ENCODE measurements around the gene FXYD7. TPM values are rescaled to one million over a fixed set of nuclear protein-coding genes. Genes with fewer than 3 reads are reported as not detected.

Gene FXYD7
- total and polyA plus RNA-seq, 2 of the 13 experiments (the other 11 are each of a cell fraction or from before 2014, with no cell fraction given): 0.55 TPM; not detected in 1

DNA sequence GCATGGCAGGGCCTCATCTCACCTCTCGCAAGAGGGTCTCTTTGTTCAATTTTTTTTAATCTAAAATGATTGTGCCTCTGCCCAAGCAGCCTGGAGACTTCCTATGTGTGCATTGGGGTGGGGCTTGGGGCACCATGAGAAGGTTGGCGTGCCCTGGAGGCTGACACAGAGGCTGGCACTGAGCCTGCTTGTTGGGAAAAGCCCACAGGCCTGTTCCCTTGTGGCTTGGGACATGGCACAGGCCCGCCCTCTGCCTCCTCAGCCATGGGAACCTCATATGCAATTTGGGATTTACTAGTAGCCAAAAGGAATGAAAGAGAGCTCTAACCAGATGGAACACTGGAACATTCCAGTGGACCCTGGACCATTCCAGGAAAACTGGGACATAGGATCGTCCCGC lies 19.5 kb upstream of the FXYD7 start:
- FAIRE-seq (no peak), DNase-seq (ENCODE audit: low spot score) (no peak), ATAC-seq (no peak)
- ChIA-PET POLR2A (no interaction called here), CTCF (ENCODE audit: low intra/inter-chr PET ratio, low total read pairs) (no interaction called here)
- intact Hi-C loops (cut with micrococcal nuclease; ENCODE audit: unreplicated experiment): no loop called here
- TF ChIP-seq ZNF572 (CRISPR knock-in tag; IDR thresholded peaks at IDR 0.05): 0 out of 2 replicates have a peak, but pooled peaks have one; percentile 46
- TF ChIP-seq, protein P1, sequence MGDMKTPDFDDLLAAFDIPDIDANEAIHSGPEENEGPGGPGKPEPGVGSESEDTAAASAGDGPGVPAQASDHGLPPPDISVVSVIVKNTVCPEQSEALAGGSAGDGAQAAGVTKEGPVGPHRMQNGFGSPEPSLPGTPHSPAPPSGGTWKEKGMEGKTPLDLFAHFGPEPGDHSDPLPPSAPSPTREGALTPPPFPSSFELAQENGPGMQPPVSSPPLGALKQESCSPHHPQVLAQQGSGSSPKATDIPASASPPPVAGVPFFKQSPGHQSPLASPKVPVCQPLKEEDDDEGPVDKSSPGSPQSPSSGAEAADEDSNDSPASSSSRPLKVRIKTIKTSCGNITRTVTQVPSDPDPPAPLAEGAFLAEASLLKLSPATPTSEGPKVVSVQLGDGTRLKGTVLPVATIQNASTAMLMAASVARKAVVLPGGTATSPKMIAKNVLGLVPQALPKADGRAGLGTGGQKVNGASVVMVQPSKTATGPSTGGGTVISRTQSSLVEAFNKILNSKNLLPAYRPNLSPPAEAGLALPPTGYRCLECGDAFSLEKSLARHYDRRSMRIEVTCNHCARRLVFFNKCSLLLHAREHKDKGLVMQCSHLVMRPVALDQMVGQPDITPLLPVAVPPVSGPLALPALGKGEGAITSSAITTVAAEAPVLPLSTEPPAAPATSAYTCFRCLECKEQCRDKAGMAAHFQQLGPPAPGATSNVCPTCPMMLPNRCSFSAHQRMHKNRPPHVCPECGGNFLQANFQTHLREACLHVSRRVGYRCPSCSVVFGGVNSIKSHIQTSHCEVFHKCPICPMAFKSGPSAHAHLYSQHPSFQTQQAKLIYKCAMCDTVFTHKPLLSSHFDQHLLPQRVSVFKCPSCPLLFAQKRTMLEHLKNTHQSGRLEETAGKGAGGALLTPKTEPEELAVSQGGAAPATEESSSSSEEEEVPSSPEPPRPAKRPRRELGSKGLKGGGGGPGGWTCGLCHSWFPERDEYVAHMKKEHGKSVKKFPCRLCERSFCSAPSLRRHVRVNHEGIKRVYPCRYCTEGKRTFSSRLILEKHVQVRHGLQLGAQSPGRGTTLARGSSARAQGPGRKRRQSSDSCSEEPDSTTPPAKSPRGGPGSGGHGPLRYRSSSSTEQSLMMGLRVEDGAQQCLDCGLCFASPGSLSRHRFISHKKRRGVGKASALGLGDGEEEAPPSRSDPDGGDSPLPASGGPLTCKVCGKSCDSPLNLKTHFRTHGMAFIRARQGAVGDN (CRISPR knock-in tag; IDR thresholded peaks at IDR 0.05): peak; percentile 16; the same call in 1 of the 2 replicates
- TF ChIP-seq, protein P2, sequence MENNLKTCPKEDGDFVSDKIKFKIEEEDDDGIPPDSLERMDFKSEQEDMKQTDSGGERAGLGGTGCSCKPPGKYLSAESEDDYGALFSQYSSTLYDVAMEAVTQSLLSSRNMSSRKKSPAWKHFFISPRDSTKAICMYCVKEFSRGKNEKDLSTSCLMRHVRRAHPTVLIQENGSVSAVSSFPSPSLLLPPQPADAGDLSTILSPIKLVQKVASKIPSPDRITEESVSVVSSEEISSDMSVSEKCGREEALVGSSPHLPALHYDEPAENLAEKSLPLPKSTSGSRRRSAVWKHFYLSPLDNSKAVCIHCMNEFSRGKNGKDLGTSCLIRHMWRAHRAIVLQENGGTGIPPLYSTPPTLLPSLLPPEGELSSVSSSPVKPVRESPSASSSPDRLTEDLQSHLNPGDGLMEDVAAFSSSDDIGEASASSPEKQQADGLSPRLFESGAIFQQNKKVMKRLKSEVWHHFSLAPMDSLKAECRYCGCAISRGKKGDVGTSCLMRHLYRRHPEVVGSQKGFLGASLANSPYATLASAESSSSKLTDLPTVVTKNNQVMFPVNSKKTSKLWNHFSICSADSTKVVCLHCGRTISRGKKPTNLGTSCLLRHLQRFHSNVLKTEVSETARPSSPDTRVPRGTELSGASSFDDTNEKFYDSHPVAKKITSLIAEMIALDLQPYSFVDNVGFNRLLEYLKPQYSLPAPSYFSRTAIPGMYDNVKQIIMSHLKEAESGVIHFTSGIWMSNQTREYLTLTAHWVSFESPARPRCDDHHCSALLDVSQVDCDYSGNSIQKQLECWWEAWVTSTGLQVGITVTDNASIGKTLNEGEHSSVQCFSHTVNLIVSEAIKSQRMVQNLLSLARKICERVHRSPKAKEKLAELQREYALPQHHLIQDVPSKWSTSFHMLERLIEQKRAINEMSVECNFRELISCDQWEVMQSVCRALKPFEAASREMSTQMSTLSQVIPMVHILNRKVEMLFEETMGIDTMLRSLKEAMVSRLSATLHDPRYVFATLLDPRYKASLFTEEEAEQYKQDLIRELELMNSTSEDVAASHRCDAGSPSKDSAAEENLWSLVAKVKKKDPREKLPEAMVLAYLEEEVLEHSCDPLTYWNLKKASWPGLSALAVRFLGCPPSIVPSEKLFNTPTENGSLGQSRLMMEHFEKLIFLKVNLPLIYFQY (CRISPR knock-in tag; IDR thresholded peaks at IDR 0.05; ENCODE audit: borderline replicate concordance): no peak
- Histone ChIP-seq H3K36me3 (replicated peaks in 1 of 2; ENCODE audit: control insufficient read depth in 1 of 2, insufficient read depth in 2 of 2, low read length in 2 of 2) (no peaks in the 10 kb centered on the region), H3K4me3 (replicated peaks in 1 of 3; ENCODE audit: insufficient read depth in 1 of 3, low read depth in 2 of 3, low read length in 3 of 3) (no peak overlapping the region), H3K4me2 (ENCODE audit: low read depth, low read length) (no peak overlapping the region), H3K79me2 (ENCODE audit: insufficient read depth, low read length) (no peaks in the 10 kb centered on the region), H3K9ac (ENCODE audit: insufficient read depth, low read depth, low read length) (no peak overlapping the region), H3K4me1 (ENCODE audit: insufficient read depth, low read length) (peaks cover 88% of the 10 kb centered on the region), H3K9me3 (ENCODE audit: low read length) (no peaks in the 10 kb centered on the region), H3K27me3 (ENCODE audit: control insufficient read depth in 1 of 2, insufficient read depth in 2 of 2, low read length in 2 of 2) (no peaks in the 10 kb centered on the region), H2AFZ (ENCODE audit: low read length) (no peak overlapping the region), H3K27ac (ENCODE audit: extremely low read length, insufficient read depth, low read length) (no peak overlapping the region), H4K20me1 (ENCODE audit: insufficient read depth, low read length) (no peaks in the 10 kb centered on the region)
- BruUV-seq (replicated peaks): no TSS peak
- in situ Hi-C loops (cut with HindIII; ENCODE audit: extremely low pct_ligation_motif_present, low pct_unique_long_range_greater_than_20kb): no loop called here
- WGBS (ENCODE audit: low lambda C conversion rate): 93% methylated on average over 5 of the region's 5 CpGs

Data from HepG2 (cell line).